Measurements from ENCODE around the gene DBH.

DBH gene

DNA sequence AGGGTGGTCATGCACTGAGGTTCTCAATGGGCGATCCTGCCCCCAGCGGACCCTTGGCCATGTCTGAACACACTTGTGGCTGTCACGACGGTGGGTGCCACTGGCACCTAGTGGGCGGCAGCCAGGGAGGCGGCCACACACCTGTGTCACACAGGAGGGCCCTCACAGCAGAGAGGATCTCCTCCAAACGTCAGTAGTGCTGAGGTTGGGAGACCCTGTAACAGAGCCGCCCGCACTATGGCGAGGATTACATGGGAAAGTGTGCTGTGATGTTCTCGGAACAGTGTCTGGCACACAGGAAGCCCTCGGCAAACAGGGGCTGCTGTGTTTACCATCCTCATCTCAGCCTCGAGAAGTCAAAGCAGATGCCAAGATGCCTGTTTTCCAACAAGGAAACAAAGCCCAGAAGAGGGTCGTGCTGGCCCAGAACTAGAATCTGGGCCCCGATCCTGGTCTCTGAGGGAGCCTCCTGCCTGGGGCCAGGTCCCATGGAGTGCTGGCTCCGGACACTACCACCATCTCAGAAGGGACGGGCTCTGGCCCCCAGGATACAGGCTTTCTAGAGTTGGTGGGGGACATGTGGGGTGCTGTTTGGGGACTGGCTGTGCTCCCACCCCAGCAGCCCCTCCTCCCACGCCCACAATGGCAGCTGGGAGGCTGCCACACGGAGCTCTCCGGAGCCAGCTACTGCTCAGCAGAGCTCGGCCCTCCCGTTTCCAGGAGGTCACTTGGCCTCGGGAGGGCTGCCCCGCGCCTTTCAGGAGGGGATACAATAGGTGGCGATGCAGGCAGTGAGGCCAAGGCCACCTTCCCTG lies 48.2 kb downstream of the DBH start:
- no peak for DNase-seq (ENCODE audit: low spot score)

DNA sequence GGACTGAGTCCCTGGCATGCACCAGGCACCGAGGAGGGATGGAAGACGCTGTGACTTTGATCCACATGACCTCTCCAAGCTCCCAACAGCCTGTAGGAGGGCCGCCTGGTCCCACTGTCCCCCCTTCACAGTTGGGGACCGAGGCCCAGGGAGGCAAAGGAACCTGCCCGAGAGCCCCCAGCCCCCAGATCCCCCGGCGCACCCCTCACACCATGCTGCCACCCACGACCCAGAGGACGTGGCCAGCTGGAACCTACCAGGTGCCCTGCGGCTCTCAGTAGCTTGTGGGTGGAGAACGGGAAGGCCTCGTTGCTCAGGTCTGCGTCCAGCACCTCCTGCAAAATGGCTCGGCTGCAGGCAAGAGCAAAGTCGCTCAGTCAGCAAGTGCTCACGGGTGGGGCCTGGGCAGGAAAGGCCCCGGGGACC lies 48.8 kb downstream of the DBH start:
- DNase-seq (ENCODE audit: low spot score) = no peak

DNA sequence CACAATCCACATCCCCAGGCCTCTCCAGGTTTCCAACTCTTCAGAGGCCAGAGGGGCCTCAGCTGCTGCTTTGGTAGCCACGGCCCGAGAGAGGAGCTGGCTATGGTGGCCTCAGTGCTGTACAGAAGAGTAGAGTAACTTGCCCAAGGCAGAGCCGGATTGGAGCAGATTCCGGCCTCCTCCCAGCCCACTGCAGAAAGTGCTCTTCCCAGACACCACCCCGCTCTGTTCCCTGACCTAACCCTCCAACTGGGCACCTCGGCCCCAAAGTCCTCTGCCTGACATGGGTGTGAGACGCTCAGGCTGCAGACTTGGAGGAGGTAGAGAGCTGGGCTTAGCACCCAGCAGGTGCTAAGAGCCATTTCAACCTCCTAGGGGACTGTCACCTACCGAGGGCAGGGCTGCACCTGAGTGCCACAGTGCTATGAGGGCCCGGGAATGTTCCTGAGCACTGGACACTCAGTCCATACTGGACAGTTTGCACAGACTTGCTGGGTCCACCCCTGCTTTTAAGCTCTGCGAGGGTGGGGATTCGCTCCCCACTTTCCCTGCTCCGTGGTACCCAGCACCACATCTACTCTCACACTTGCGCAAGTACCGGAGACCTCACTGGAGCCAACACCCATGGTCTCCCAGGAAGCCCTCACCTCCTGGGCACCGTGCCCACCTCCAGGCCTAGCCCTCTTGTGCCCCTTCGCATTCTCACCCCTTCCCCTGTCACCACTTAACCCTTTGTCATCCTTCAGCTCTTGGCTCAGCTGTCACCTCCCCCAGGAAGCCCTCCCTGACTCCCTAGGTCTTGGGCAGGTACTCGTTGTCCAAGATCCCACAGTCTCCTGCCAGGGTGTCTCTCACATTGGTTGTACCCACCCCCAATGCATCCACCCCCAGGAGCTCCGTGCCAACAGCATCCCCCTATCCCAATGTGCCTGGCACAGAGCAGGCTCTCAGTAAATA lies 49.8 kb downstream of the DBH start:
- DNase-seq (ENCODE audit: low spot score) = no peak

DNA sequence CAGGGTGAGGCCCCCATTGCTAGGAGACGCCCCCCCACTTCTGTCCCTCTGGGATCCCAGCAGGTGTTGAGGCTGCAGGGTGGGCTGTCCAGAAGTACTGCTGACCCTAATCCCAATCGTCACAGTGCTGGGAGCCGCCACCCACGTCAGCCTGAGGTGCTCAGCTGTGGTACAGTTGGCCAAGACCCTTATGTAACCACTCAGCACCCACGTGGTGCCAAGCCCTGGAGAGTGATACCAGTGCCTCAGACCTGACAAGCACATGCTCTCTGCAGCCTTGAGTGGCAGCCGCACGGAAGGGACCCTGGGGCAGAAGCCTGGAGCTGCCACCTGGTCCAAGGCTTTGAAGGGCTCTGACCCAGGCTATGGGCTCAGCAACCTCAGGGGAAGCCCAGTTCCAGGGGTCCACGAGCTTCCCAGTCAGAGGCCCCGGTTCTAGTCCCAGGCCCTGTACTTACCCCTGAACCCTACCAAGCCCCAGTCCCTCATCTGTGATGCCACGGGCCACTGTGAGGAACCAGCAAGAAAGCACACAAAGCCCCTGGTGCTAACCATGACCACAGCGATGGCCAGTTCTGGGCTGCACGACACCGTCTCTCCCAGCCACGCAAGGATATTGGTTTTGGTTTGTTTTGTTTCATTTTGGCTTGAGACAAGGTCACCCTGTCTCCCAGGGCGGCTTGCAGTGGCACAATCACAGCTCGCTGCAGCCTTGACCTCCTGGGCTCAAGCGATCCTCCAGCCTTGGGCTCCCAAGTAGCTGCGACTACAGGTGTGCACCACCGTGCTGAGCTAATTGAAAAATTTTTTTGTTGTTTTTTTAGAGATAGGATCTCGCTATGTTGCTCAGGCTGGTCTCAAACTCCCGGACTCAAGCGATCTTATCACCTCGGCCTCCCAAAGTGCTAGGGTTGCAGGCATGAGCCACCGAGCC lies 50.7 kb downstream of the DBH start:
- no peak for DNase-seq (ENCODE audit: low spot score)

DNA sequence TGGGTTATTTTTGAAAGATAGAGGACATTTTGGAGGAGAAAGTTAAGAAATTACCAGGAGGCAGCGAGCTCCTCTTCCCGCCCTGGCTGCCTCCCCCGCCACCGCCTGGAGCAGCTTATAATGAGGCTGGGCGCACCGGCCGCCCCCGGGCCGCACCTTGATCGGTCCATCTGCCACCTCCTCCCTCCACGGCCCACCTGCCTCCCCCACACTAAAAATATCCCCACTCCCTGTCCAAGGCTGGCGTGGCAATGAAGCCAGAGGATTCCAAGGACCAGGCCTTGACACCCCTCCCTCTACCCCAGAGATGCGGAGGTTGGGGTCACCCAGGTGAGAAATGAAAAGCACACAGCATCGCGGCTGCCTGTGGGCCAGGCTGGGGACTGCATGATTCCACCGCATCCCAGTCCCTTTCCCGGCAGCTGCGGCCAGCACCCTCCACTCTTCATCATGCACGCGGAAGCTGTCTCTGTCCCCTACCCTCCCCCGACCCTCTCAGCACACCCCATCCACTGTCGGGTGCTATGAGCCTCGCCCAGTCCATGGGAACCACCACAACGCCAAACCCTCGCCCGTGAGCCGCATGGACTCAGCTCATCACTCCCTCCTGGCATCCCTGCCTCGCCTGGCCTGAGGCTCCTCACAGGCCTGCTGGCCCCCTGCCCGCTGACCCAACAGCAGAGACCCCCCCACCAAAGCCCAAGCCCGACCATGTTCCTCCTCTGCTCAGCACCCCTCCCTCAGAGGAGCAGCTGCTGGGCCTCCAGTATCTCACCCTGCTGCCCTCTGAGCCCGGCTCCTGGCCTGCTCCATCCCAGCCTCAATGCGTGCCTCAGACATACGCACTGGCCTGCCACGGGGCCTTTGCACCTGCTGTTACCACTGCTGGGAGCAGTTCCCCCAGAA lies 51.9 kb downstream of the DBH start:
- no peak for DNase-seq (ENCODE audit: low spot score)

DNA sequence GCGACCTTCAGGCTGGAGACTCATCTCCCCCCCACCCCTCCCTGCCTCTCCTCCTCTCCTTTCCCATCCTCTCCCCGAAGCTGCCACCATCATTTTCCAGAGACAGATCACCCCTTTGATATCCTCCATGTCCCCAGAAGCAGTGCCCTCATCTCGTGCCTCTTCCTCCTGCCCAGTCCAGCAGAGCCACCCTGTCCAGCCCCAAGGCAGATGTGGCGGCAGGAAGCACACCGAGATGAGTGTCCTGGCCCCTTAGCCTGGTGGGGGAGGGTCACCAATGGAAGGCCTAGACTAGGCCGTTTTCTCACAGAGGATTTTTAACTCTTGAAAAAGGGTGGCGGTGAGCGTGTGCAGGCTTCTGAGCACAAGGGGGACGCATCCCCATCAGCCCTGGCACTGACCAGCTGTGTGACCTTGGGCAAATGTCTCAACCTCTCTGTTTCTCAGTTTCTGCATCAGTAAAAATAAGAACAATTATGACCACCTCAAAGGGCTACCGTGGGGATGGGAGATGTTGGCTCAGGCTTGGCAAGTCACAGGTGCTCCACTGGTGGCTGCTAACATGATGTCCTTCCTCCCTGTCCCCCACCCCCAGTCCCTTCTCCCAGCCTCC lies 53.1 kb downstream of the DBH start:
- DNase-seq (ENCODE audit: low spot score) = no peak

DNA sequence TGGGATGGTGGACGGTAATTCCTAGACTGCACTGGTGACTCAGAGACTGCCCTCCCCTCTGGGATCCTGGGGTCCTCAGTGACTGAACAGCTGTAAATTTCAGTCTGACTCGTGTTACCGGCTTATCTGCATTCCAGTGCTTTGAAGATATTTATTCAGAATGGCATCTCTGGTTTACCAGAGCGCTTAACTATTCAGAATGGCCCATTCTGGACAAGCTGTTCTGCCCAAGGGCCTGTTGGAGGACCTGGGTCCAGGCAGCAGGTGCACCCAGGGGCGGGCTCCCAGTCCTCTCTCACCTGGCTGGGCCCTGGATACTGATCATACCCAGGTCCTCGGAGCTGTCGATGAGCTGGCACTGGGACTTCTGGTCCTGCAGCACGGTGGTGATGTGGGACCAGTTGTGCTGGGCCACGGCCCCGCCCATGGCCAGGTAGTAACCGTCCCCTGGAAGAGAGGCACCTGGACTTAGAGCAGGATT lies 54.0 kb downstream of the DBH start:
- DNase-seq (ENCODE audit: low spot score) = no peak

DNA sequence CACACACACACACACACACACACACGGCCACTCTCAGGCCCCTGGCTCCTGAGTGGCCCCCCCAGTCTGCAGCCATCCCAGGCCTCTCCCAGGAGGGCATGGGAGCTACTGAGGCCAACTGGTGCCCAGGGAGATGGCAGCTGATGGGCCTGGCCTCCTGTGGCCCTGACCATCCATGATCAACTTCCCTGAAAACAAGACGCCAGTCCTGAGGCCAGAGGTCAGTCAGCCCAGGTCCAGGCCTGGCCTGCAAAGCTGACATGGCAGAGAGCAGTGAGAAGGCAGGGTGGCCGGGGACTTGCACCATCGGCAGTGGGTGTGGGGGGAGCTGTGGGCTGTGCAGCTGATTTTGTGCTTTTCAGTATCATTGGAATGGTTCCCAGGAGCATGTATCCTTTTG lies 55.0 kb downstream of the DBH start:
- DNase-seq (ENCODE audit: low spot score) = no peak

DNA sequence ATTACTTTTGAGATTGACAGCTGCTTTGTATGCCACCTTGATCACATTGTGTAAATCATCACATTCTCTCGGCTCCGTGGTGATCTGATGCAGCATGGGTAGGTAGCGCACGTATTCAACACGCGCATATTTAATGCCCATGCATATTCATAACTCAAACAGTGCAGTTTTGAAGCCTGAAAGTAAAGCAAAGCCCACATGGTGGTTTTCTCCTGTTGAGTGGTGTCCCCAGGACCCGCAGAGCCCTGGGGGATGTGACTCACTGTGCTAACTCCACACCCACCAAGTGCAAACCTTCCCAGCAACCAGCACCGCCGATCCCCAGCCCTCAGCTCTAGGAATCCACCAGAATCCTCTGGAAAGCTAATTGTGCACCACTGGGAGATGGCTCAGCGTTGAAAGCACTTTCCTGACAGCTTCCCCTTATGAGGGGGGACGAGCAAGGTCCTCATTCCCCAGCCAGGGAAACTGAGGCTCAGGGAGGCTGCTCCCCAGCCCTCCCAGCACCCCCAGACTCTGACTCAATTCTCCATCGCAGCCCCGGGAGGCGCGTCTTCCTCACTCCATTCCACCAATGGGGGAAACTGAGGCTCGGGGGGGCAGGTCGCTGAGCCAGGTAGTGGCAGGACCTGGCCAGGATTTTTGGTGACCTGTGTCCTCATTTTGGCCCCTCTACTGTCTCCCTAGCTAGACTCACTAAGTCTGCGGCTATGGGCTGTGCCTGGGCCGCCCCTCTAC lies 55.6 kb downstream of the DBH start:
- no peak for DNase-seq (ENCODE audit: low spot score)

DNA sequence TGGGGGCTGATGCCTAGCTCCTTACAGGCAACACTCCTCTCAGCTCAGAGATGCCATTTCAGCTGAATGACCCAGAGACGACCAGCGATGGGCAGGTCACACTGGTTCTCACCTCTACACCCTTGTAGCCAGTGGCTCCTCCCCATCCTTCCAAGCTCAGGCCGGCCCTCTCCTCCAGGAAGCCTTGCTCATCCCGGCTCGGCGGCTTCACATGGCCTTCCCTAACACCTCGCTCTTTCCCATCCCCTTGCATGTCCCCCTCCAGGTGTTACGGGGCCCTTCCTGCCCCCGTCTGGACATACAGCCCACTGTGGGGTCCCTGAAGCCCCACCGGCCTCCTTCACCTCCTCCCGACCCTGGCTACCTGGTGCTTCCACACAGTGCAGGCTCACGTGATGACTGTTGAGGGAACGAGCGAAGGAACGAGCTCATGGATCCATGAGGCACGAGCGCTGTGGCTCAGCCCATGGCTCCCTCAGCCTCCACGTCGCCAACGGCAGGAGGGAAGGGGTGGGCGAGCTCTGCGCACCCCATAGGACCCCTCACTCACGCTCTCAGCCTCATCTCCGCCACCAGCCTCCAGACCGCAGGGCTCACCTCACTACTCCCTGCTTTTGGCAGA lies 56.3 kb downstream of the DBH start:
- no peak for DNase-seq (ENCODE audit: low spot score)

DNA sequence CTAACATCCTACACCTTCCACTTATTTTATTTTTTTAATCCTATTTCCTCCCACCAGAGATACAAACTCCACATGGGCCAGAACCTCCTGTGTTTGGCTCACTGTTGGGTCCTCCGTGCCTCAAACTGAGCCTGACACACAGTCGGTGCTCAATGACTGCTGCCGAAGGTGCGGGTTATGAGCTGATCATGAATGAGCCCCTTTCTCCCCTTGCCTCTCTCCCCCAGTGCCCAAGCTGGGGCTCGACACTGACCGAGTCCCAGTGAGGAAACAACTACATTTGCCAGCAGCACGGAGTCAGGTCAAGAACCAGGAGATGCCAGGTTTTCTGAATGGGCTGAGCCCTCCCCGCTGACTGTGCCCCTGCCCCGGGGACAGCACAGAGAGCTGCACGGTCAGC lies 57.0 kb downstream of the DBH start:
- DNase-seq (ENCODE audit: low spot score) = no peak

DNA sequence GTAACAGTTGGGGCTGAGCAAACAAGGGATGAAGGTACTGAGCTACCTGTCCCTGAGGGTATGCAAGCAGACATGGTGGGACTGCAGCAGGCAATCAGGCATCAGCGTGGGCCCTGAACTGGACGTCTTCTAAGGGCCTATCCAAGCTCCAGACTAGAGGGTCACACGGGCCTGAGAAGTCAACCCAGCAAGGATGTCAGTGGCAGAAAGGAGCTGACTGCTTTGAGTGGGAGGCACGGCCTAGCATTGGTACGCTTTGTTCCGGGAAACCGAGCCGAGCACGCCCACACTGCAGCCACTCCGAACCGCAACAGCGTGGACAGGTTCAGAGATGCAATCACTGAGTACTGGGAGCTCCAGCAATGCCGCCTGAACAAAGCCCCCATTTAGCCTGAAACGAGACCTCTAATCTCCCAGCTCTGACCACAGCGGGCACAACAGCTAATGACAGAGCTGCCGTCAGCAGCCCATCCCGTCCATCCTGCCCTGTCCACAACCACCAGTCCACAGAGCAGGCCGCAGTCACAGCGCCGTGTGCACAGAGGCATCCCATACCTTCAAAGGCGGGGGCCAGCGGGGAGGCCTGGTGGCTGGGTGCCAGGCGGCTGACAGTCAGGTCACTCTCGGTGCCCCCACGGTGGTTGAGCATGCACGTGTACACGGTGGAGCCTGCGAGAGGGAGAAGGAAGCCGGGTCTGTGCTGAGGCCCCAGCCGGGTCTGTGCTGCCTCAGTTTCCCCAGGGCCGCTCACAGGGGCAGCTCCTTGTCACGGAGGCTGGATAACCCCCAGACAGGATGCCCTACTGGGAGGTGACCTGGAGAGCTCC lies 57.8 kb downstream of the DBH start:
- DNase-seq (ENCODE audit: low spot score) = no peak

DNA sequence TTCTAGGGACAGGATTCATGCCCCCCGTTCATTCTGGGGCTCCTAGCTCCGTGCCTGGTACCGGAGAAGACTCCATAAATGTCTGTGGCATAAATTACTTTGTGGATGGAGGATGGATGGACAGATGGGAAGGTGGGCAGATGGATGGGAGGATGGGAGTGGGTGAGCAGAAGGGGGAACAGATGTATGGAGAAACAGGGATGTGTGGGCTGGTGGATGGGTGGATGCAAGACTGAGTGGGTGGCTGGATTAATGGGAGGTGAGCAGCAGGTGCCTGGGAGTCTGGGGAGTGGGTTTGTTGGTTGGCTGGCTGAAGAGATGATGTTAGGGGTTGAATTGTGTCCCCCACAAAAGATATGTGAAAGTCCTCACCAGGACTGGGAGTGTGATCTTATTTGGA lies 58.5 kb downstream of the DBH start:
- DNase-seq (ENCODE audit: low spot score) = no peak

DNA sequence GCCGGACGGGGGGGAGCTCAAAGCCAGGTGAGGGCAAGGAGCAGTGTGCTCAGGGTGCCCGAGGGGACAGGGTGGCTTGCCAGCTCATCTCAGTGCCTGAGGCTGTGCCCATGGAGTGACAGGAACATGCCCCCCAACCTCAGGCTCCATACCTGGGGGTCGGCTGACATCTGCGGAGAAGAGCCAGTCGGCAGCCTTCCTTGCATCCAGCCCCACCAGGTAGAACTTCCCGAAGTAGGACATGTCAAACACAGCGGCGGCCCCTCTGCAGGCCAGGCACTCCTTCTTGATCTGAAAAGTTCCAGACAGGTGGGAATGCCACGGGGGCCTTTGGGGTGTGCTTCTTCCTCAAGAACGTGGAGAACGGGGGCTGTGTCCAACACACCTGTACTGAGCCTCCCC lies 59.9 kb downstream of the DBH start:
- no peak for DNase-seq (ENCODE audit: low spot score)

DNA sequence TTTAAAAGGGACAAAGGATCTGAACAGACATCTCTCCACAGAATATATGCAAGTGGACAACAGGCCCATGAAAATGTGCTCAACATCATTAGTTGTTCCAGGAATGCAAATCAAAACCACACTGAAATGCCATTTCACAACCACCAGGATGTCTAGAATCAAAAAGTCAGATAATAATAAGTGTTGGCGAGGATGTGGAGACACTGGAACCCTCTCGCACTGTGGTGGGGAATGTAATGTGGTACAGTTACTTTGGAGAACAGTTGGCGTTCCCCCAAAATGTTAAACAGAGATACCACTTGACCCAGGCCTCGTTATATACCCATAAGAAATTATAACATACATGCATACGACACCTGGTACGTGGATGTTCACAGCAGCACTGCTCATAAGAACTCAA lies 63.4 kb downstream of the DBH start:
- DNase-seq (ENCODE audit: low spot score) = no peak

DNA sequence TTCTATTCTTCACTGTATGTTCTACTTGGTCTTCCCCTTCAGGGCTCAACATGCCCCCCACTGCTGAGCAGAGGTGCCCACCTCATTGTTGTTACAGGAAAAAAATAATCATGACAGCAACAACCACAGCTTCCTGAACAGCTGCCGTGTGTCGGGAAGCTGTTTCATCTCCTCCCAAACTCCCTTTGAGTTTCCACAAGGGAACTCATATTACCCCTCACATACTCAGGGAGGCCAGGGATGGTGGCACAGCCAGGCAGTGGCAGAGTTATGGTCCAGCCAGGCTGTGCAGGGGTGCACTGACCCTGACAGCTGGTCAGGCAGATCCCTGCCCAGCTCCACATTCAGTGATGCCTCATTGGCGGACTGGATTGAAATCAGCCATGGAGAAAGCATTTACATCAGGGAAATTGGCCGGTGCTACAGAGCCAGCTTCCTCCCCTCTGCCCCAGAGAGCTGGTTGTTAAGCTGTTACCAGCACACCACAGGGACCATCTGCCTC lies 64.7 kb downstream of the DBH start:
- DNase-seq (ENCODE audit: low spot score) = no peak

DNA sequence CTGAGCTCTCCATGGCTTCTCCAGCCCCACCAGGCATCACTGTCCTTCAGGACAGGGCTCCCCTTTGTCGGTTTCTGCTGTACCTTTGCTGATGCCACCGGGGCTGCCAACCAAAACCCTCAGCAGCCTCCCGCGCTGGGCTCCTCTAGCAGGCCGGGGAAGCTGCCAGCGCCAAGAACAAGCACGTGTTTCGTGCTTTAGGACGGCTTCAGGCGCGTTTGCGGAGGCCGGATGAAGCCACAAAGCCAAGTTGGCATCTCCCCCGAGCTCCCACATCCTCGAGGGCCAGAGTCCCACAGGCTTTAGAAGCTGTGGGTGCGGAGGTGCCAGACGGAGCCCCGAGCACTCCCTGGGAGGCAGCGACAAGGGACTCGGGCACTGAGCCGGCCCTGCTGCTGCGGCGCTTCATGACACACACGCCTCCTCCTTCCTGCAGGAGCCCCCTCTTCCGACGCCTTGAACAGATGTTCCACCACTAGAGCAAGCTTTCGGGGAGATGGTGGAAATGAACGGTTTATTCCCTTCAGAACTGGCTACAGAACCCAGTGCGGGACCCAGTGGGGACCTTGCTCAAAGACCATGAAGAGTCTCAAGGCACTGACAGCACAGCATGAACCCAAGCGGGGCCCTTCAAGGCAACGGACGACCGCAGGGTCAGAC lies 65.3 kb downstream of the DBH start:
- no peak for DNase-seq (ENCODE audit: low spot score)

Data from kidney capillary endothelial cell (primary cell).